H1 (cell line): ENCODE data around the gene H6PD. TPM values are rescaled to one million over a fixed set of nuclear protein-coding genes. Genes with fewer than 3 reads are reported as not detected.
A peak's percentile ranks its signal among the peaks of the same experiment; 100 is the strongest.

Experiments
- CHD1 ChIP-seq: IDR thresholded peaks from 2 replicates; pipeline ENCODE4 v1.6.1; 2012; ENCODE audit warnings: low read depth, low read length, improper control_type of control experiment
- EZH2 ChIP-seq: fragments of 200-600 bp; sonication (generic); IDR thresholded peaks from 2 replicates; pipeline ENCODE4 v1.7.1; 2012; ENCODE audit warnings: low read depth, mild to moderate bottlenecking, moderate library complexity, low read length, inconsistent platforms; ENCODE audit not compliant: severe bottlenecking
- GABPA ChIP-seq: IDR thresholded peaks from 2 replicates; pipeline ENCODE4 v1.6.1; 2011; ENCODE audit warnings: mild to moderate bottlenecking, low read length, moderate library complexity, borderline replicate concordance; ENCODE audit not compliant: insufficient read depth
- NRF1 ChIP-seq: IDR thresholded peaks from 2 replicates; pipeline ENCODE4 v1.6.1; 2011; ENCODE audit warnings: mild to moderate bottlenecking, low read depth, low read length, improper control_type of control experiment
- POLR2A ChIP-seq, 2 experiments: IDR thresholded peaks; 1 replicate in 1 of 2; 2 replicates in 1 of 2; pipeline ENCODE4 v1.6.1; 2011; ENCODE audit warnings: low read depth in 2 of 2, low read length in 2 of 2, mild to moderate bottlenecking in 2 of 2; ENCODE audit errors: control extremely low read depth in 1 of 2
- RAD21 ChIP-seq, 2 experiments: IDR thresholded peaks in 1 of 2; conservative IDR thresholded peaks in 1 of 2; 2 replicates each; pipeline ENCODE4 v1.6.1; 2011; ENCODE audit warnings: low read depth in 2 of 2, low read length in 2 of 2, improper control_type of control experiment in 1 of 2, inconsistent platforms in 1 of 2, mild to moderate bottlenecking in 1 of 2, moderate library complexity in 1 of 2
- RFX5 ChIP-seq: IDR thresholded peaks from 2 replicates; pipeline ENCODE4 v1.6.1; 2011; ENCODE audit warnings: low read depth, low read length, improper control_type of control experiment, borderline replicate concordance
- SIN3A ChIP-seq, 2 experiments: IDR thresholded peaks in 1 of 2; conservative IDR thresholded peaks in 1 of 2; 2 replicates each; pipeline ENCODE4 v1.6.1; 2011 to 2012; ENCODE audit warnings: low read length in 2 of 2, improper control_type of control experiment in 1 of 2, low read depth in 1 of 2, mild to moderate bottlenecking in 1 of 2
- TCF12 ChIP-seq: IDR thresholded peaks from 2 replicates; pipeline ENCODE4 v1.6.1; 2011; ENCODE audit warnings: low read depth, mild to moderate bottlenecking, low read length
- polyA plus RNA-seq, 7 experiments: library from polyadenylated mRNA; depleted of rRNA in 3 of 7; stranded (reverse) in 5 of 7; unstranded in 2 of 7; fragments of >200 nt in 5 of 7; fragments of 200-250 nt in 2 of 7; gene quantifications; 1 replicate in 5 of 7; 2 replicates in 1 of 7; 4 replicates in 1 of 7; pipeline versions ENCODE4 v1.2.1 to v1.2.3, GENCODE V29; 2011 to 2013; ENCODE audit warnings: missing spikeins in 2 of 7, mixed read lengths in 2 of 7
- total RNA-seq: library from RNA; stranded (reverse); fragmentation: NEBNext Ultra II Directional; extraction: Animal tissue kit (Norgen Biotek cat#: 25700); gene quantifications from 2 replicates; pipeline ENCODE4 v1.2.1, GENCODE V29; 2021

H6PD gene
- total and polyA plus RNA-seq, 2 of the 8 experiments (the other 6 are each of a cell fraction or from before 2014, with no cell fraction given): 3.6 to 3.8 TPM

GRCh38 chr1:9293533-9294404, 59.2 kb downstream of the H6PD start (continued):
- TF ChIP-seq SIN3A (conservative IDR thresholded peaks at IDR 0.05 in 1 of 2, IDR thresholded peaks at IDR 0.05 in 1 of 2; ENCODE audit: low read depth in 1 of 2, low read length in 2 of 2): 0 out of 4 replicates have a peak, but pooled peaks of 1 of the 2 experiments have one; percentile 32
- peak; percentile 44 for TF ChIP-seq EZH2
- no peak for TF ChIP-seq NRF1
- no peak for TF ChIP-seq CHD1
- TF ChIP-seq TCF12: no peak
- no peak for TF ChIP-seq POLR2A (IDR thresholded peaks at IDR 0.05; ENCODE audit: control extremely low read depth in 1 of 2, low read depth in 2 of 2, low read length in 2 of 2)
- TF ChIP-seq RFX5: no peak
- TF ChIP-seq RAD21 (IDR thresholded peaks at IDR 0.05 in 1 of 2, conservative IDR thresholded peaks at IDR 0.05 in 1 of 2; ENCODE audit: low read depth in 2 of 2, low read length in 2 of 2): no peak
- no peak for TF ChIP-seq GABPA
